ENCODE data around the gene MISP3. TPM values are rescaled to one million over a fixed set of nuclear protein-coding genes. Genes with fewer than 3 reads are reported as not detected.

The MISP3 gene
- total and polyA plus RNA-seq, 9 of the 15 experiments (the other 6 are each of a cell fraction or from before 2014, with no cell fraction given): 0.25 to 5.6 (median 1.6) TPM

DNA sequence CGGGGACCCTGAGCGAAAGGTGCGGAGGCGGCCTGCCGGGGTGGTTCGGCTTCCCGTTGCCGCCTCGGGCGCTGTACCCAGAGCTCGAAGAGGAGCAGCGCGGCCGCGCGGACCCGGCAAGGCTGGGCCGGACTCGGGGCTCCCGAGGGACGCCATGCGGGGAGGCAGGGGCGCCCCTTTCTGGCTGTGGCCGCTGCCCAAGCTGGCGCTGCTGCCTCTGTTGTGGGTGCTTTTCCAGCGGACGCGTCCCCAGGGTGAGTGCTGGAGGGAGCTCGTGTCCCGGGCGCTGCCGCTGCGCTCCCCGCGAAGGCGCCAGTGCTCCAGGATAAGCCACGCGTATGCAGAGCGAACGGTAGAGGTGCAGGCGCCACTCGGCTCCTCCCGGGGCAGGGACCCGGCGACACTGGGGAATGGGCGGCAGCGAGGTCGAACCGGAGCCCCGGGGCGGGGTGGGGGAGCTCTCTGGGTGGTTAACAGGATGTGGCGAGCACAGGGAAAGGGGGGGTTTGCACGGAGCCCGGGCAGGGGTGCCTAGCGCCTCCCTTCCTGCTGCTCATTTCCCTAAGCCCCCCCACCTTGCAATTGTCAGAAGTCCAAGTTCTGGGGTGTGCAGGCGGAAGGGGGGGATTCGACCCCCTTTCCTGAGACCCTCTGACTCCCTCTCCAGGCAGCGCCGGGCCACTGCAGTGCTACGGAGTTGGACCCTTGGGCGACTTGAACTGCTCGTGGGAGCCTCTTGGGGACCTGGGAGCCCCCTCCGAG lies 40.7 kb upstream of the MISP3 start, which contains the start of gene IL27RA (continued):
- TF ChIP-seq MXD1 (CRISPR knock-in tag; IDR thresholded peaks at IDR 0.05; ENCODE audit: borderline replicate concordance, poor library complexity, severe bottlenecking) (no peak), FOXK2 (conservative IDR thresholded peaks at IDR 0.05 in 1 of 2, IDR thresholded peaks at IDR 0.05 in 1 of 2; ENCODE audit: low read depth in 2 of 2) (no peak), FOXM1 (IDR thresholded peaks at IDR 0.05; ENCODE audit: low read depth) (no peak), FOXM1 (CRISPR knock-in tag; IDR thresholded peaks at IDR 0.05; ENCODE audit: low read depth) (peak; percentile 64), ZNF23 (CRISPR knock-in tag; IDR thresholded peaks at IDR 0.05) (no peak), KDM2B (CRISPR knock-in tag; IDR thresholded peaks at IDR 0.05) (peak; percentile 36; the same call in 1 of the 2 replicates), SMARCA5 (IDR thresholded peaks at IDR 0.05) (no peak), RFX1 (IDR thresholded peaks at IDR 0.05) (no peak), E2F1 (CRISPR knock-in tag; IDR thresholded peaks at IDR 0.05) (no peak), SMARCB1 (IDR thresholded peaks at IDR 0.05; ENCODE audit: insufficient read length, low read depth) (no peak)
- TF ChIP-seq, protein P1, sequence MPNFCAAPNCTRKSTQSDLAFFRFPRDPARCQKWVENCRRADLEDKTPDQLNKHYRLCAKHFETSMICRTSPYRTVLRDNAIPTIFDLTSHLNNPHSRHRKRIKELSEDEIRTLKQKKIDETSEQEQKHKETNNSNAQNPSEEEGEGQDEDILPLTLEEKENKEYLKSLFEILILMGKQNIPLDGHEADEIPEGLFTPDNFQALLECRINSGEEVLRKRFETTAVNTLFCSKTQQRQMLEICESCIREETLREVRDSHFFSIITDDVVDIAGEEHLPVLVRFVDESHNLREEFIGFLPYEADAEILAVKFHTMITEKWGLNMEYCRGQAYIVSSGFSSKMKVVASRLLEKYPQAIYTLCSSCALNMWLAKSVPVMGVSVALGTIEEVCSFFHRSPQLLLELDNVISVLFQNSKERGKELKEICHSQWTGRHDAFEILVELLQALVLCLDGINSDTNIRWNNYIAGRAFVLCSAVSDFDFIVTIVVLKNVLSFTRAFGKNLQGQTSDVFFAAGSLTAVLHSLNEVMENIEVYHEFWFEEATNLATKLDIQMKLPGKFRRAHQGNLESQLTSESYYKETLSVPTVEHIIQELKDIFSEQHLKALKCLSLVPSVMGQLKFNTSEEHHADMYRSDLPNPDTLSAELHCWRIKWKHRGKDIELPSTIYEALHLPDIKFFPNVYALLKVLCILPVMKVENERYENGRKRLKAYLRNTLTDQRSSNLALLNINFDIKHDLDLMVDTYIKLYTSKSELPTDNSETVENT (CRISPR knock-in tag; IDR thresholded peaks at IDR 0.05): no peak; the same call in 1 of the 2 replicates
- TF ChIP-seq, protein P2, sequence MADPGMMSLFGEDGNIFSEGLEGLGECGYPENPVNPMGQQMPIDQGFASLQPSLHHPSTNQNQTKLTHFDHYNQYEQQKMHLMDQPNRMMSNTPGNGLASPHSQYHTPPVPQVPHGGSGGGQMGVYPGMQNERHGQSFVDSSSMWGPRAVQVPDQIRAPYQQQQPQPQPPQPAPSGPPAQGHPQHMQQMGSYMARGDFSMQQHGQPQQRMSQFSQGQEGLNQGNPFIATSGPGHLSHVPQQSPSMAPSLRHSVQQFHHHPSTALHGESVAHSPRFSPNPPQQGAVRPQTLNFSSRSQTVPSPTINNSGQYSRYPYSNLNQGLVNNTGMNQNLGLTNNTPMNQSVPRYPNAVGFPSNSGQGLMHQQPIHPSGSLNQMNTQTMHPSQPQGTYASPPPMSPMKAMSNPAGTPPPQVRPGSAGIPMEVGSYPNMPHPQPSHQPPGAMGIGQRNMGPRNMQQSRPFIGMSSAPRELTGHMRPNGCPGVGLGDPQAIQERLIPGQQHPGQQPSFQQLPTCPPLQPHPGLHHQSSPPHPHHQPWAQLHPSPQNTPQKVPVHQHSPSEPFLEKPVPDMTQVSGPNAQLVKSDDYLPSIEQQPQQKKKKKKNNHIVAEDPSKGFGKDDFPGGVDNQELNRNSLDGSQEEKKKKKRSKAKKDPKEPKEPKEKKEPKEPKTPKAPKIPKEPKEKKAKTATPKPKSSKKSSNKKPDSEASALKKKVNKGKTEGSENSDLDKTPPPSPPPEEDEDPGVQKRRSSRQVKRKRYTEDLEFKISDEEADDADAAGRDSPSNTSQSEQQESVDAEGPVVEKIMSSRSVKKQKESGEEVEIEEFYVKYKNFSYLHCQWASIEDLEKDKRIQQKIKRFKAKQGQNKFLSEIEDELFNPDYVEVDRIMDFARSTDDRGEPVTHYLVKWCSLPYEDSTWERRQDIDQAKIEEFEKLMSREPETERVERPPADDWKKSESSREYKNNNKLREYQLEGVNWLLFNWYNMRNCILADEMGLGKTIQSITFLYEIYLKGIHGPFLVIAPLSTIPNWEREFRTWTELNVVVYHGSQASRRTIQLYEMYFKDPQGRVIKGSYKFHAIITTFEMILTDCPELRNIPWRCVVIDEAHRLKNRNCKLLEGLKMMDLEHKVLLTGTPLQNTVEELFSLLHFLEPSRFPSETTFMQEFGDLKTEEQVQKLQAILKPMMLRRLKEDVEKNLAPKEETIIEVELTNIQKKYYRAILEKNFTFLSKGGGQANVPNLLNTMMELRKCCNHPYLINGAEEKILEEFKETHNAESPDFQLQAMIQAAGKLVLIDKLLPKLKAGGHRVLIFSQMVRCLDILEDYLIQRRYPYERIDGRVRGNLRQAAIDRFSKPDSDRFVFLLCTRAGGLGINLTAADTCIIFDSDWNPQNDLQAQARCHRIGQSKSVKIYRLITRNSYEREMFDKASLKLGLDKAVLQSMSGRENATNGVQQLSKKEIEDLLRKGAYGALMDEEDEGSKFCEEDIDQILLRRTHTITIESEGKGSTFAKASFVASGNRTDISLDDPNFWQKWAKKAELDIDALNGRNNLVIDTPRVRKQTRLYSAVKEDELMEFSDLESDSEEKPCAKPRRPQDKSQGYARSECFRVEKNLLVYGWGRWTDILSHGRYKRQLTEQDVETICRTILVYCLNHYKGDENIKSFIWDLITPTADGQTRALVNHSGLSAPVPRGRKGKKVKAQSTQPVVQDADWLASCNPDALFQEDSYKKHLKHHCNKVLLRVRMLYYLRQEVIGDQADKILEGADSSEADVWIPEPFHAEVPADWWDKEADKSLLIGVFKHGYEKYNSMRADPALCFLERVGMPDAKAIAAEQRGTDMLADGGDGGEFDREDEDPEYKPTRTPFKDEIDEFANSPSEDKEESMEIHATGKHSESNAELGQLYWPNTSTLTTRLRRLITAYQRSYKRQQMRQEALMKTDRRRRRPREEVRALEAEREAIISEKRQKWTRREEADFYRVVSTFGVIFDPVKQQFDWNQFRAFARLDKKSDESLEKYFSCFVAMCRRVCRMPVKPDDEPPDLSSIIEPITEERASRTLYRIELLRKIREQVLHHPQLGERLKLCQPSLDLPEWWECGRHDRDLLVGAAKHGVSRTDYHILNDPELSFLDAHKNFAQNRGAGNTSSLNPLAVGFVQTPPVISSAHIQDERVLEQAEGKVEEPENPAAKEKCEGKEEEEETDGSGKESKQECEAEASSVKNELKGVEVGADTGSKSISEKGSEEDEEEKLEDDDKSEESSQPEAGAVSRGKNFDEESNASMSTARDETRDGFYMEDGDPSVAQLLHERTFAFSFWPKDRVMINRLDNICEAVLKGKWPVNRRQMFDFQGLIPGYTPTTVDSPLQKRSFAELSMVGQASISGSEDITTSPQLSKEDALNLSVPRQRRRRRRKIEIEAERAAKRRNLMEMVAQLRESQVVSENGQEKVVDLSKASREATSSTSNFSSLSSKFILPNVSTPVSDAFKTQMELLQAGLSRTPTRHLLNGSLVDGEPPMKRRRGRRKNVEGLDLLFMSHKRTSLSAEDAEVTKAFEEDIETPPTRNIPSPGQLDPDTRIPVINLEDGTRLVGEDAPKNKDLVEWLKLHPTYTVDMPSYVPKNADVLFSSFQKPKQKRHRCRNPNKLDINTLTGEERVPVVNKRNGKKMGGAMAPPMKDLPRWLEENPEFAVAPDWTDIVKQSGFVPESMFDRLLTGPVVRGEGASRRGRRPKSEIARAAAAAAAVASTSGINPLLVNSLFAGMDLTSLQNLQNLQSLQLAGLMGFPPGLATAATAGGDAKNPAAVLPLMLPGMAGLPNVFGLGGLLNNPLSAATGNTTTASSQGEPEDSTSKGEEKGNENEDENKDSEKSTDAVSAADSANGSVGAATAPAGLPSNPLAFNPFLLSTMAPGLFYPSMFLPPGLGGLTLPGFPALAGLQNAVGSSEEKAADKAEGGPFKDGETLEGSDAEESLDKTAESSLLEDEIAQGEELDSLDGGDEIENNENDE (IDR thresholded peaks at IDR 0.05; ENCODE audit: low read depth, low read length): no peak
